HCT116 (cell line): ENCODE data around the gene TMEM11.

Source experiments
- CTCF ChIP-seq, 3 experiments: fragments of 200-600 bp in 1 of 3; sonication (generic) in 1 of 3; IDR thresholded peaks in 2 of 3; conservative IDR thresholded peaks in 1 of 3; 2 replicates each; pipeline ENCODE4 v1.5.1; 2012 to 2017; ENCODE audit warnings: low read depth in 2 of 3, low read length in 2 of 3, antibody characterized with exemption in 1 of 3, borderline replicate concordance in 1 of 3, control low read depth in 1 of 3, mild to moderate bottlenecking in 1 of 3, mixed read lengths in 1 of 3, mixed run types in 1 of 3, moderate library complexity in 1 of 3; ENCODE audit not compliant: insufficient read depth in 1 of 3
- POLR2A ChIP-seq: IDR thresholded peaks from 2 replicates; pipeline ENCODE4 v1.7.0; 2011; ENCODE audit warnings: borderline replicate concordance; ENCODE audit not compliant: insufficient read depth, insufficient read length; ENCODE audit errors: extremely low read depth
- RAD21 ChIP-seq: IDR thresholded peaks from 2 replicates; pipeline ENCODE4 v1.6.1; 2012; ENCODE audit warnings: low read depth, mild to moderate bottlenecking

GRCh38 chr17:21194226-21194625, 19.7 kb downstream of the TMEM11 start:
- TF ChIP-seq CTCF (IDR thresholded peaks at IDR 0.05 in 2 of 3, conservative IDR thresholded peaks at IDR 0.05 in 1 of 3; ENCODE audit: borderline replicate concordance in 1 of 3, insufficient read depth in 1 of 3, low read depth in 2 of 3, low read length in 2 of 3): no peak
- no peak for TF ChIP-seq POLR2A
- TF ChIP-seq RAD21: no peak
